HepG2 (cell line): ENCODE measurements around the gene CERS1. TPM values are rescaled to one million over a fixed set of nuclear protein-coding genes. Genes with fewer than 3 reads are reported as not detected.

ENCODE experiments used
- ATAC-seq: fragments of 200-7000 bp; cut with Tn5 transposase; 3 replicates; pipeline ENCODE4 v1.9.1; 2020; ENCODE audit warnings: mild to moderate bottlenecking, moderate library complexity
- BruUV-seq: library from RNA; stranded (reverse); fragments of 400-500 nt; replicated peaks from 2 replicates; lab custom pipeline; 2021; lab: Mats Ljungman, UMichigan
- CTCF ChIA-PET: fragments of 300-600 bp; formaldehyde crosslinking; extraction: SDS; loops from one replicate; lab custom pipeline; 2021; ENCODE audit warnings: low total read pairs, inconsistent platforms, low intra/inter-chr PET ratio; lab: Yijun Ruan, JAX
- POLR2A ChIA-PET: fragments of 350-600 bp; sonication (Branson Sonifier 250); formaldehyde crosslinking; loops from one replicate; lab custom pipeline; 2020; ENCODE audit warnings: antibody characterized with exemption, inconsistent platforms; lab: Yijun Ruan, JAX
- DNase-seq: peaks from one replicate; pipeline ENCODE4 v3.0.0-alpha.2; 2015; ENCODE audit warnings: low spot score
- FAIRE-seq: peaks from 3 replicates; lab custom pipeline; 2011; peaks lifted over from hg19 to GRCh38; lab: Jason Lieb, UNC
- H2AFZ ChIP-seq: one replicate; pipeline ENCODE4 v1.6.1; 2011; ENCODE audit warnings: low read length, inconsistent platforms
- H3K27ac ChIP-seq: fragments of 300-600 bp; 3 replicates; pipeline ENCODE4 v1.8.0; 2011; ENCODE audit warnings: mixed run types, mild to moderate bottlenecking, mixed read lengths, low read length, inconsistent platforms; ENCODE audit not compliant: insufficient read depth; ENCODE audit errors: extremely low read length
- H3K27me3 ChIP-seq, 2 experiments: fragments of 200-600 bp in 1 of 2; 2 replicates in 1 of 2; 3 replicates in 1 of 2; pipeline versions ENCODE4 v1.6.0 to v1.8.0; 2011; ENCODE audit warnings: low read length in 2 of 2, mild to moderate bottlenecking in 2 of 2, moderate library complexity in 2 of 2, inconsistent platforms in 1 of 2; ENCODE audit not compliant: insufficient read depth in 2 of 2, control insufficient read depth in 1 of 2
- H3K36me3 ChIP-seq, 2 experiments: fragments of 200-600 bp in 1 of 2; replicated peaks in 1 of 2; 2 replicates in 1 of 2; 3 replicates in 1 of 2; pipeline versions ENCODE4 v1.5.1 to v1.8.0; 2011; ENCODE audit warnings: low read length in 2 of 2, inconsistent platforms in 1 of 2; ENCODE audit not compliant: insufficient read depth in 2 of 2, control insufficient read depth in 1 of 2
- H3K4me1 ChIP-seq: 2 replicates; pipeline ENCODE4 v1.5.1; 2012; ENCODE audit warnings: low read length, inconsistent platforms; ENCODE audit not compliant: insufficient read depth
- H3K4me2 ChIP-seq: 2 replicates; pipeline ENCODE4 v1.6.0; 2011; ENCODE audit warnings: low read depth, low read length, inconsistent platforms
- H3K4me3 ChIP-seq, 3 experiments: fragments of 200-600 bp in 1 of 3; sonication (generic), shearing (Covaris generic) in 1 of 3; replicated peaks in 1 of 3; 2 replicates each; pipeline ENCODE4 v1.5.1; 2011 to 2016; ENCODE audit warnings: low read length in 3 of 3, inconsistent platforms in 2 of 3, low read depth in 2 of 3, mild to moderate bottlenecking in 2 of 3, control low read depth in 1 of 3, mixed read lengths in 1 of 3; ENCODE audit not compliant: insufficient read depth in 1 of 3
- H3K79me2 ChIP-seq: one replicate; pipeline ENCODE4 v1.6.1; 2011; ENCODE audit warnings: low read length, inconsistent platforms; ENCODE audit not compliant: insufficient read depth
- H3K9ac ChIP-seq: 2 replicates; pipeline ENCODE4 v1.6.0; 2011; ENCODE audit warnings: mild to moderate bottlenecking, low read depth, low read length, inconsistent platforms; ENCODE audit not compliant: insufficient read depth
- H3K9me3 ChIP-seq: 2 replicates; pipeline ENCODE4 v1.5.1; 2012; ENCODE audit warnings: mild to moderate bottlenecking, low read length
- H4K20me1 ChIP-seq: 2 replicates; pipeline ENCODE4 v1.6.0; 2011; ENCODE audit warnings: inconsistent platforms, mild to moderate bottlenecking, low read length, moderate library complexity; ENCODE audit not compliant: insufficient read depth
- AGO2 ChIP-seq: fragments of 200-400 bp; formaldehyde crosslinking; optimal IDR thresholded peaks from 2 replicates; pipeline ENCODE3; 2017; ENCODE audit warnings: mild to moderate bottlenecking, low read depth, low read length, moderate library complexity
- CREB1 ChIP-seq, 2 experiments: fragments of 450-650 bp in 1 of 2; IDR thresholded peaks; 2 replicates each; pipeline ENCODE4 v1.6.1; 2016 to 2017; ENCODE audit warnings: control low read depth in 1 of 2, mild to moderate bottlenecking in 1 of 2, missing compliant biosample characterization in 1 of 2, missing genetic modification characterization in 1 of 2
- DR1 ChIP-seq: sonication (generic); formaldehyde crosslinking; IDR thresholded peaks from 2 replicates; pipeline ENCODE4 v1.8.0; 2021; ENCODE audit warnings: mild to moderate bottlenecking, missing genetic modification reagents, inconsistent platforms
- HNF4G ChIP-seq, 2 experiments: sonication (generic) in 1 of 2; formaldehyde crosslinking in 1 of 2; IDR thresholded peaks; 2 replicates each; pipeline versions ENCODE4 v1.4.0 to v1.6.1; 2011 to 2020; ENCODE audit warnings: borderline replicate concordance in 2 of 2, low read depth in 2 of 2, mild to moderate bottlenecking in 2 of 2, low read length in 1 of 2, missing genetic modification reagents in 1 of 2, moderate library complexity in 1 of 2
- JUN ChIP-seq: sonication (generic); formaldehyde crosslinking; IDR thresholded peaks from 2 replicates; pipeline ENCODE4 v1.4.0; 2020; ENCODE audit warnings: mild to moderate bottlenecking, missing genetic modification reagents
- KDM2A ChIP-seq: sonication (generic); formaldehyde crosslinking; IDR thresholded peaks from 2 replicates; pipeline ENCODE4 v1.4.0; 2020; ENCODE audit warnings: low read depth, missing genetic modification reagents, borderline replicate concordance
- NR1H2 ChIP-seq: sonication (generic); formaldehyde crosslinking; IDR thresholded peaks from 2 replicates; pipeline ENCODE4 v1.8.1; 2022; ENCODE audit warnings: low read depth, missing genetic modification reagents, borderline replicate concordance
- SOX13 ChIP-seq, 3 experiments: fragments of 450-650 bp in 1 of 3; sonication (generic) in 1 of 3; formaldehyde crosslinking in 1 of 3; IDR thresholded peaks in 2 of 3; conservative IDR thresholded peaks in 1 of 3; 2 replicates each; pipeline versions ENCODE4 v1.5.0 to v1.6.1; 2016 to 2020; ENCODE audit warnings: antibody characterized with exemption in 1 of 3, mild to moderate bottlenecking in 1 of 3, missing compliant biosample characterization in 1 of 3, missing genetic modification reagents in 1 of 3, moderate library complexity in 1 of 3
- SP4 ChIP-seq: sonication (generic); formaldehyde crosslinking; IDR thresholded peaks from 2 replicates; pipeline ENCODE4 v1.8.1; 2023; ENCODE audit warnings: mild to moderate bottlenecking, missing genetic modification reagents
- ZBTB39 ChIP-seq: sonication (generic); formaldehyde crosslinking; IDR thresholded peaks from 2 replicates; pipeline ENCODE4 v1.5.0; 2020; ENCODE audit warnings: missing genetic modification reagents
- ZNF350 ChIP-seq: sonication (generic); formaldehyde crosslinking; IDR thresholded peaks from 2 replicates; pipeline ENCODE4 v1.4.0; 2020; ENCODE audit warnings: mild to moderate bottlenecking, low read depth, missing genetic modification reagents, borderline replicate concordance
- WGBS: methylation state at CpG from one replicate; pipeline ENCODE4 v1.1.6; 2017; ENCODE audit warnings: low lambda C conversion rate; 5-methylcytosine and 5-hydroxymethylcytosine counted together
- in situ Hi-C: cut with HindIII; loops from 2 replicates; pipeline ENCODE4 v1.10.0; 2017; ENCODE audit warnings: low pct_unique_long_range_greater_than_20kb; ENCODE audit not compliant: extremely low pct_ligation_motif_present
- intact Hi-C: fragments of 100-400 bp; cut with micrococcal nuclease; formaldehyde crosslinking; loops from one replicate; pipeline ENCODE4 v1.10.0; 2022; ENCODE audit not compliant: unreplicated experiment
- polyA plus RNA-seq, 8 experiments: library from polyadenylated mRNA; depleted of rRNA in 3 of 8; stranded (reverse) in 7 of 8; unstranded in 1 of 8; fragments of >200 nt; fragmentation: Illumina TruSeq in 4 of 8; extraction: Trizol in 4 of 8; gene quantifications; 2 replicates each; pipeline versions ENCODE4 v1.2.1 to v1.2.3, GENCODE V29; 2011 to 2016; ENCODE audit warnings: low read depth in 4 of 8, missing spikeins in 1 of 8, mixed read lengths in 1 of 8; ENCODE audit not compliant: insufficient read depth in 1 of 8
- total RNA-seq, 5 experiments: library from RNA; depleted of rRNA; stranded (reverse); fragments of >200 nt; fragmentation: Illumina TruSeq; extraction: Trizol; gene quantifications; 2 replicates each; pipeline ENCODE4 v1.2.3, GENCODE V29; 2016; ENCODE audit warnings: low read depth in 1 of 5

CERS1 gene
- total and polyA plus RNA-seq, 2 of the 13 experiments (the other 11 are each of a cell fraction or from before 2014, with no cell fraction given) = 4.6 to 9.8 TPM

- Histone ChIP-seq H2AFZ (no peak overlapping the region), H3K9me3 (no peaks in the 10 kb centered on the region), H3K27ac (no peak overlapping the region), H3K4me2 (no peak overlapping the region), H3K36me3 (peaks cover 30 to 53% of the 10 kb centered on the region in 2 experiments; a peak in 4 of 5 replicates), H3K4me3 (no peak overlapping the region), H3K9ac (no peak overlapping the region), H3K4me1 (peaks cover 17% of the 10 kb centered on the region), H3K27me3 (no peaks in the 10 kb centered on the region), H4K20me1 (no peaks in the 10 kb centered on the region), H3K79me2 (no peaks in the 10 kb centered on the region)
- DNase-seq (no peak), FAIRE-seq (no peak), ATAC-seq (no peak)
- intact Hi-C loops (no loop called here), in situ Hi-C loops (no loop called here)
- CTCF ChIA-PET = interaction anchor here (0.8 to 1.7 kb wide), 2 partner anchors 86 to 120 kb away, joined by 3 to 6 read pairs; no protein-coding TSS in a partner anchor
- POLR2A ChIA-PET = no interaction called here
- TF ChIP-seq ZBTB39 (CRISPR knock-in tag) (no peak), CREB1 (IDR thresholded peaks at IDR 0.05) (no peak), CREB1 (CRISPR knock-in tag; IDR thresholded peaks at IDR 0.05) (no peak), JUN (CRISPR knock-in tag) (no peak), NR1H2 (CRISPR knock-in tag) (no peak), ZNF350 (no peak)
- 97% methylated on average over 19 of the region's 23 CpGs for WGBS
- BruUV-seq = no TSS peak
Observed at GRCh38 chr19:18867199-18867598, 28.8 kb downstream of the CERS1 start.

GRCh38 chr19:18866800-18867123 is 29.2 kb downstream of the CERS1 start:
- Histone ChIP-seq H3K27me3 (no peaks in the 10 kb centered on the region), H4K20me1 (no peaks in the 10 kb centered on the region), H3K79me2 (no peaks in the 10 kb centered on the region), H3K36me3 (peaks cover 32 to 57% of the 10 kb centered on the region in 2 experiments; a peak in 4 of 5 replicates), H3K4me2 (no peak overlapping the region), H3K4me3 (no peak overlapping the region), H3K4me1 (peaks cover 12% of the 10 kb centered on the region), H3K27ac (no peak overlapping the region), H3K9me3 (no peaks in the 10 kb centered on the region), H2AFZ (no peak overlapping the region), H3K9ac (no peak overlapping the region)
- intact Hi-C loops (no loop called here), in situ Hi-C loops (no loop called here)
- TF ChIP-seq SOX13 (IDR thresholded peaks at IDR 0.05) (no peak), SOX13 (CRISPR knock-in tag; conservative IDR thresholded peaks at IDR 0.05 in 1 of 2, IDR thresholded peaks at IDR 0.05 in 1 of 2) (0 out of 4 replicates have a peak, but pooled peaks of 1 of the 2 experiments have one; percentile 45), AGO2 (peak; percentile 67), HNF4G (IDR thresholded peaks at IDR 0.05; ENCODE audit: borderline replicate concordance, low read depth, low read length) (no peak), HNF4G (CRISPR knock-in tag; IDR thresholded peaks at IDR 0.05; ENCODE audit: borderline replicate concordance, low read depth) (no peak), KDM2A (CRISPR knock-in tag) (peak; percentile 2; the same call in 1 of the 2 replicates), DR1 (no peak), SP4 (CRISPR knock-in tag) (0 out of 2 replicates have a peak, but pooled peaks have one; percentile 23)
- no peak for DNase-seq
- no peak for ATAC-seq
- ChIA-PET CTCF (interaction anchor here (0.8 to 1.7 kb wide), 2 partner anchors 85 to 120 kb away, joined by 3 to 6 read pairs; no protein-coding TSS in a partner anchor), POLR2A (no interaction called here)
- FAIRE-seq = no peak
- 92% methylated on average over 17 of the region's 17 CpGs for whole genome bisulfite sequencing
- TSS peak; percentile 49 for BruUV-seq
